DND-41 (cell line): ENCODE results near the gene DDRGK1.

ENCODE experiments used
- EZH2 ChIP-seq: IDR thresholded peaks from 3 replicates; pipeline ENCODE4 v1.6.1; 2012; ENCODE audit warnings: borderline replicate concordance, low read depth, mild to moderate bottlenecking, moderate library complexity, low read length, inconsistent platforms; ENCODE audit not compliant: severe bottlenecking
- TF ChIP-seq, protein P1 (sequence below): IDR thresholded peaks from 2 replicates; pipeline ENCODE4 v1.5.1; 2012; ENCODE audit warnings: borderline replicate concordance, low read length, moderate library complexity, mild to moderate bottlenecking; ENCODE audit not compliant: poor library complexity, severe bottlenecking; ENCODE audit errors: extremely low read depth

DNA sequence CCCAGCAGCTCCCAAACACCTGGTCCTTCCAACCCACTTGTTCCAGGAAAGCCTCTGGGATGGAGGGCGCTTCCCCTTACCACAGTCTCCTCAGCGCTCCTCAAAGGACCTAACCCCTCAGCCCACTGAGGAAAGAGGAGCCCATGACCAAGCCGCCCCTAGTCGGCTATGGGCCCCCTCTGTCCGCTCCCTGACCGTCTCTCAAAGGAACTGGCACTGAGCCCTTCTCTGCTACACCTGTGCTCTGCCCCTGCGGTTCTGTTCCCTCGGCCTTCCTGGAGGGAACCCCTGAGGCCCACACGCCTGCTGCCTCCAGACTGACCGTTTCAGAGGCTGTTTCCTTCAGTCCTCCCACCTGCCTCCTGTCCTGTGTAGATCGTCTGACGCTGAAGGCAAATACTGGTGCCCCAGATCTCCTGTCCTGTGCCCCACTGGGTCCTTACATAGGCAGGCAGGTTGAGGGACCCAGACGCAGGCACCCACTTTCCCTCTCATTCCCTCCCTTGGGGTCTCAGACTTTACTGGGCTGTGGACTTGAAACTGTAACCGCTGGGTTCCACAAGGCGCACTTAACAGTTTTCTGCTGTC lies 36.4 kb upstream of the DDRGK1 start:
- TF ChIP-seq, protein P1, sequence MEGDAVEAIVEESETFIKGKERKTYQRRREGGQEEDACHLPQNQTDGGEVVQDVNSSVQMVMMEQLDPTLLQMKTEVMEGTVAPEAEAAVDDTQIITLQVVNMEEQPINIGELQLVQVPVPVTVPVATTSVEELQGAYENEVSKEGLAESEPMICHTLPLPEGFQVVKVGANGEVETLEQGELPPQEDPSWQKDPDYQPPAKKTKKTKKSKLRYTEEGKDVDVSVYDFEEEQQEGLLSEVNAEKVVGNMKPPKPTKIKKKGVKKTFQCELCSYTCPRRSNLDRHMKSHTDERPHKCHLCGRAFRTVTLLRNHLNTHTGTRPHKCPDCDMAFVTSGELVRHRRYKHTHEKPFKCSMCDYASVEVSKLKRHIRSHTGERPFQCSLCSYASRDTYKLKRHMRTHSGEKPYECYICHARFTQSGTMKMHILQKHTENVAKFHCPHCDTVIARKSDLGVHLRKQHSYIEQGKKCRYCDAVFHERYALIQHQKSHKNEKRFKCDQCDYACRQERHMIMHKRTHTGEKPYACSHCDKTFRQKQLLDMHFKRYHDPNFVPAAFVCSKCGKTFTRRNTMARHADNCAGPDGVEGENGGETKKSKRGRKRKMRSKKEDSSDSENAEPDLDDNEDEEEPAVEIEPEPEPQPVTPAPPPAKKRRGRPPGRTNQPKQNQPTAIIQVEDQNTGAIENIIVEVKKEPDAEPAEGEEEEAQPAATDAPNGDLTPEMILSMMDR, result no peak
- TF ChIP-seq EZH2, result no peak
